ENCODE data around the gene EP300. TPM values are rescaled to one million over a fixed set of nuclear protein-coding genes. Genes with fewer than 3 reads are reported as not detected.
"Not testable (repeated sequence)": the region's sequence is repeated elsewhere in the genome, so short reads cannot be mapped to it uniquely, and the experiment has no call there.

Gene EP300
- total and polyA plus RNA-seq, 2 donors from 2014 or later = 4.1 to 76.8 TPM

GRCh38 chr22:41177622-41178424, 85.4 kb downstream of the EP300 start:
- no peaks in the 10 kb centered on the region for H3K27me3 ChIP-seq (ENCODE audit: control insufficient read depth, insufficient read depth, low read length)
- H3K27ac ChIP-seq (ENCODE audit: low read depth in 2 of 2, low read length in 2 of 2) = no peak overlapping the region
- no peak for TF ChIP-seq CTCF (IDR thresholded peaks at IDR 0.05; ENCODE audit: borderline replicate concordance, extremely low read depth, insufficient read depth)
- H3K4me3 ChIP-seq (ENCODE audit: low read length in 3 of 3) = no peak overlapping the region
- FAIRE-seq (no peak), DNase-seq (no peak)
- peaks cover 10 to 58% (median 41%) of the 10 kb centered on the region in 3 donors for H3K36me3 ChIP-seq (ENCODE audit: control insufficient read depth in 2 of 3, insufficient read depth in 3 of 3, low read length in 3 of 3)
- H3K4me1 ChIP-seq (ENCODE audit: control insufficient read depth in 2 of 3, insufficient read depth in 2 of 3, low read depth in 1 of 3, low read length in 3 of 3) = no peaks in the 10 kb centered on the region
- intact Hi-C loops (cut with DNase I) = no loop called here
- H3K9ac ChIP-seq (ENCODE audit: low read length in 3 of 3) = no peak overlapping the region
- H3K9me3 ChIP-seq (ENCODE audit: control insufficient read depth in 2 of 3, insufficient read depth in 1 of 3, low read length in 3 of 3) = no peaks in the 10 kb centered on the region

GRCh38 chr22:41178425-41178975, 86.1 kb downstream of the EP300 start:
- Histone ChIP-seq H3K27me3 (ENCODE audit: control insufficient read depth, insufficient read depth, low read length) (no peaks in the 10 kb centered on the region), H3K36me3 (ENCODE audit: control insufficient read depth in 2 of 3, insufficient read depth in 3 of 3, low read length in 3 of 3) (peaks cover 4 to 51% (median 41%) of the 10 kb centered on the region in 3 donors), H3K9ac (ENCODE audit: low read length in 3 of 3) (no peak overlapping the region), H3K4me3 (ENCODE audit: low read length in 3 of 3) (no peak overlapping the region), H3K4me1 (ENCODE audit: control insufficient read depth in 2 of 3, insufficient read depth in 2 of 3, low read depth in 1 of 3, low read length in 3 of 3) (no peaks in the 10 kb centered on the region), H3K9me3 (ENCODE audit: control insufficient read depth in 2 of 3, insufficient read depth in 1 of 3, low read length in 3 of 3) (no peaks in the 10 kb centered on the region), H3K27ac (ENCODE audit: low read depth in 2 of 2, low read length in 2 of 2) (no peak overlapping the region)
- intact Hi-C loops (cut with DNase I) = no loop called here
- no peak for TF ChIP-seq CTCF (IDR thresholded peaks at IDR 0.05; ENCODE audit: borderline replicate concordance, extremely low read depth, insufficient read depth)
- peak in 1 of 5 donors; percentile 68 for DNase-seq
- FAIRE-seq = no peak

GRCh38 chr22:41180362-41180761, 88.0 kb downstream of the EP300 start:
- H3K27me3 ChIP-seq (ENCODE audit: control insufficient read depth, insufficient read depth, low read length); H3K4me3 ChIP-seq (ENCODE audit: low read length in 3 of 3); H3K9me3 ChIP-seq (ENCODE audit: control insufficient read depth in 2 of 3, insufficient read depth in 1 of 3, low read length in 3 of 3); H3K27ac ChIP-seq (ENCODE audit: low read depth in 2 of 2, low read length in 2 of 2); intact Hi-C loops (cut with DNase I); H3K4me1 ChIP-seq (ENCODE audit: control insufficient read depth in 2 of 3, insufficient read depth in 2 of 3, low read depth in 1 of 3, low read length in 3 of 3); FAIRE-seq; H3K9ac ChIP-seq (ENCODE audit: low read length in 3 of 3): not testable (repeated sequence)
- DNase-seq = peak in 1 of 5 donors; percentile 15
- H3K36me3 ChIP-seq (ENCODE audit: control insufficient read depth in 2 of 3, insufficient read depth in 3 of 3, low read length in 3 of 3) = peaks cover 4 to 36% (median 34%) of the 10 kb centered on the region in 3 donors

- intact Hi-C loops (cut with DNase I) = no loop called here
- Histone ChIP-seq H3K36me3 (ENCODE audit: control insufficient read depth in 2 of 3, insufficient read depth in 3 of 3, low read length in 3 of 3) (peaks cover 4 to 31% (median 28%) of the 10 kb centered on the region in 3 donors), H3K4me3 (ENCODE audit: low read length in 3 of 3) (no peak overlapping the region), H3K27me3 (ENCODE audit: control insufficient read depth, insufficient read depth, low read length) (no peaks in the 10 kb centered on the region), H3K9me3 (ENCODE audit: control insufficient read depth in 2 of 3, insufficient read depth in 1 of 3, low read length in 3 of 3) (no peaks in the 10 kb centered on the region), H3K9ac (ENCODE audit: low read length in 3 of 3) (no peak overlapping the region), H3K27ac (ENCODE audit: low read depth in 2 of 2, low read length in 2 of 2) (no peak overlapping the region), H3K4me1 (ENCODE audit: control insufficient read depth in 2 of 3, insufficient read depth in 2 of 3, low read depth in 1 of 3, low read length in 3 of 3) (no peaks in the 10 kb centered on the region)
- no peak for TF ChIP-seq CTCF (IDR thresholded peaks at IDR 0.05; ENCODE audit: borderline replicate concordance, extremely low read depth, insufficient read depth)
- no peak for DNase-seq
- FAIRE-seq = no peak
These were observed 88.5 kb downstream of the EP300 start for GRCh38 chr22:41180926-41181325.
